ENCODE results near the gene PNISR. TPM values are rescaled to one million over a fixed set of nuclear protein-coding genes. Genes with fewer than 3 reads are reported as not detected.

Gene PNISR
- total RNA-seq (2014; rRNA removed; shearing (Covaris generic)): 124 and 135 TPM in 2 replicates
- 241 and 270 TPM in 2 replicates for polyA plus RNA-seq (2016; fragmentation: Nextera tagmentation; extraction: Ambion mirVana)
- long read RNA-seq, full-length matches to known transcripts: 21 of 102 reads
- long read RNA-seq, partial matches to known transcripts: 65 of 102 reads
- long read RNA-seq, other reads (novel, unspliced or antisense): 16 of 102 reads

- H3F3A ChIP-seq (replicated peaks; ENCODE audit: low read depth): no peaks in the 10 kb centered on the region
- H3K36me3 Mint-ChIP-seq (ENCODE audit: low read depth): peaks cover 36% of the 10 kb centered on the region; the same call in 2 of the 3 replicates
- H3K36me3 ChIP-seq (ENCODE audit: insufficient read depth): no peaks in the 10 kb centered on the region
- H3K27me3 ChIP-seq (ENCODE audit: insufficient read depth): no peaks in the 10 kb centered on the region
- TF ChIP-seq STAT1 (IDR thresholded peaks at IDR 0.05; ENCODE audit: unreplicated experiment): no peak
- TF ChIP-seq REST (IDR thresholded peaks at IDR 0.05; ENCODE audit: unreplicated experiment): no peak
- peak; percentile 92 for TF ChIP-seq POLR2AphosphoS5 (IDR thresholded peaks at IDR 0.05; ENCODE audit: low read depth)
- peak; percentile 91 for TF ChIP-seq ETS1 (IDR thresholded peaks at IDR 0.05)
- no peak for TF ChIP-seq EZH2 (IDR thresholded peaks at IDR 0.05; ENCODE audit: low read depth, unreplicated experiment)
- peak; percentile 73 for TF ChIP-seq CREB1 (CRISPR knock-in tag; IDR thresholded peaks at IDR 0.05; ENCODE audit: low read depth)
- no peak for TF ChIP-seq CTCF (conservative IDR thresholded peaks at IDR 0.05; ENCODE audit: low read depth in 2 of 2)
- TF ChIP-seq EZH2phosphoT487 (IDR thresholded peaks at IDR 0.05; ENCODE audit: unreplicated experiment): no peak
- peaks cover 44% of the 10 kb centered on the region for H3K4me1 ChIP-seq (ENCODE audit: insufficient read depth)
- peaks cover 67% of the 10 kb centered on the region for H3K79me2 ChIP-seq (replicated peaks; ENCODE audit: insufficient read depth)
- H3K27me3 Mint-ChIP-seq (ENCODE audit: insufficient read depth, low read depth, poor library complexity): peaks cover 13% of the 10 kb centered on the region
- no peaks in the 10 kb centered on the region for H3K9me3 Mint-ChIP-seq
- peak within 1 kb of the TSS; percentile 89 for H3K4me2 ChIP-seq
- H3K27ac ChIP-seq (ENCODE audit: low read depth): peak within 1 kb of the TSS; percentile 97
- DNase-seq (ENCODE audit: low spot score) (peak; percentile 99), ATAC-seq (peak; percentile 89)
- peaks cover 42% of the 10 kb centered on the region for H4K20me1 ChIP-seq (replicated peaks; ENCODE audit: insufficient read depth)
- peak within 1 kb of the TSS; percentile 99 for H3K27ac Mint-ChIP-seq
- H3K4me3 ChIP-seq: peak within 1 kb of the TSS; percentile 63
- H3K4me3 Mint-ChIP-seq: peak within 1 kb of the TSS; percentile 96
- peaks cover 66% of the 10 kb centered on the region for H3K4me1 Mint-ChIP-seq
- no peaks in the 10 kb centered on the region for H3K9me2 ChIP-seq (ENCODE audit: insufficient read depth)
- no peak within 1 kb of the TSS for H2AFZ ChIP-seq
Observed at GRCh38 chr6:99424761-99425646, at the start of gene PNISR. PNISR (minus strand) TSS chr6:99425308; CDS start chr6:99414659, 10,649 bp downstream.
